HepG2 (cell line): ENCODE measurements around the gene FAAP100. TPM values are rescaled to one million over a fixed set of nuclear protein-coding genes. Genes with fewer than 3 reads are reported as not detected.

Source experiments
- CBX1 ChIP-seq: IDR thresholded peaks from one replicate; pipeline ENCODE4 v1.6.1; 2016; ENCODE audit warnings: antibody characterized with exemption, low read depth
- CTCF ChIP-seq: sonication (generic); formaldehyde crosslinking; IDR thresholded peaks from 2 replicates; pipeline ENCODE4 v1.5.0; 2020; ENCODE audit warnings: mild to moderate bottlenecking, missing genetic modification reagents, moderate library complexity
- DMAP1 ChIP-seq: IDR thresholded peaks from 2 replicates; pipeline ENCODE4 v1.6.1; 2016
- DPF2 ChIP-seq: sonication (generic); formaldehyde crosslinking; IDR thresholded peaks from 2 replicates; pipeline ENCODE4 v1.4.0; 2020; ENCODE audit warnings: mild to moderate bottlenecking, low read depth, missing genetic modification reagents, borderline replicate concordance
- GMEB2 ChIP-seq: IDR thresholded peaks from 2 replicates; pipeline ENCODE4 v1.6.1; 2016; ENCODE audit warnings: missing biosample characterization, missing genetic modification reagents, low read depth
- HIC2 ChIP-seq: sonication (generic); formaldehyde crosslinking; IDR thresholded peaks from 2 replicates; pipeline ENCODE4 v1.9.0; 2022; ENCODE audit warnings: low read depth, missing genetic modification reagents
- HNF4A ChIP-seq: sonication (generic); formaldehyde crosslinking; IDR thresholded peaks from 2 replicates; pipeline ENCODE4 v1.4.0; 2020; ENCODE audit warnings: missing genetic modification reagents
- MED1 ChIP-seq: sonication (generic); formaldehyde crosslinking; IDR thresholded peaks from 2 replicates; pipeline ENCODE4 v1.4.0; 2020; ENCODE audit warnings: missing genetic modification reagents
- MIER3 ChIP-seq: IDR thresholded peaks from 2 replicates; pipeline ENCODE4 v1.6.1; 2016; ENCODE audit warnings: missing compliant biosample characterization, borderline replicate concordance
- MYC ChIP-seq: sonication (generic); formaldehyde crosslinking; IDR thresholded peaks from 2 replicates; pipeline ENCODE4 v1.9.0; 2021; ENCODE audit warnings: missing genetic modification reagents, borderline replicate concordance
- NFATC3 ChIP-seq: sonication (generic); formaldehyde crosslinking; IDR thresholded peaks from 2 replicates; pipeline ENCODE4 v1.5.1; 2020; ENCODE audit warnings: mild to moderate bottlenecking, missing genetic modification reagents
- NFE2L2 ChIP-seq: fragments of 150-350 bp; IDR thresholded peaks from 2 replicates; pipeline ENCODE4 v1.6.1; 2014; ENCODE audit warnings: low read length
- POLR2AphosphoS2 ChIP-seq: IDR thresholded peaks from 2 replicates; pipeline ENCODE4 v1.6.1; 2011; ENCODE audit warnings: low read depth, low read length, improper control_type of control experiment
- RFX3 ChIP-seq: IDR thresholded peaks from 2 replicates; pipeline ENCODE4 v1.6.1; 2016; ENCODE audit warnings: missing biosample characterization, missing genetic modification reagents
- SALL2 ChIP-seq: sonication (generic); formaldehyde crosslinking; IDR thresholded peaks from 2 replicates; pipeline ENCODE4 v1.8.1; 2023; ENCODE audit warnings: mild to moderate bottlenecking, missing genetic modification reagents, inconsistent platforms
- SIN3A ChIP-seq: IDR thresholded peaks from 2 replicates; pipeline ENCODE4 v1.6.1; 2011; ENCODE audit warnings: low read depth, mild to moderate bottlenecking, control low read depth, low read length, borderline replicate concordance
- SMAD1 ChIP-seq: sonication (generic); formaldehyde crosslinking; IDR thresholded peaks from 2 replicates; pipeline ENCODE4 v1.4.0; 2020; ENCODE audit warnings: missing genetic modification reagents, low read depth, mild to moderate bottlenecking, borderline replicate concordance
- STAT5B ChIP-seq: sonication (generic); formaldehyde crosslinking; IDR thresholded peaks from 2 replicates; pipeline ENCODE4 v1.4.0; 2020; ENCODE audit warnings: missing genetic modification reagents
- TBP ChIP-seq: sonication (generic); formaldehyde crosslinking; IDR thresholded peaks from 2 replicates; pipeline ENCODE4 v1.5.0; 2020; ENCODE audit warnings: missing genetic modification reagents
- YY1 ChIP-seq: IDR thresholded peaks from 2 replicates; pipeline ENCODE4 v1.6.1; 2011; ENCODE audit warnings: low read length, low read depth, moderate library complexity, mild to moderate bottlenecking; ENCODE audit not compliant: insufficient read depth, insufficient replicate concordance
- ZBTB8A ChIP-seq: sonication (generic); formaldehyde crosslinking; IDR thresholded peaks from 2 replicates; pipeline ENCODE4 v1.4.0; 2020; ENCODE audit warnings: mild to moderate bottlenecking, low read depth, missing genetic modification reagents, borderline replicate concordance
- ZFY ChIP-seq: sonication (generic); formaldehyde crosslinking; IDR thresholded peaks from 2 replicates; pipeline ENCODE4 v1.4.0; 2020; ENCODE audit warnings: missing genetic modification reagents
- ZNF24 ChIP-seq: fragments of 450-650 bp; IDR thresholded peaks from 2 replicates; pipeline ENCODE4 v1.6.1; 2017; ENCODE audit warnings: antibody characterized with exemption, mild to moderate bottlenecking
- ZNF253 ChIP-seq: sonication (generic); formaldehyde crosslinking; IDR thresholded peaks from 2 replicates; pipeline ENCODE4 v1.8.0; 2022; ENCODE audit warnings: mild to moderate bottlenecking, missing genetic modification reagents, borderline replicate concordance
- ZNF484 ChIP-seq: sonication (generic); formaldehyde crosslinking; IDR thresholded peaks from 2 replicates; pipeline ENCODE4 v1.5.1; 2020; ENCODE audit warnings: mild to moderate bottlenecking, low read depth, missing genetic modification reagents, borderline replicate concordance
- ZNF639 ChIP-seq: conservative IDR thresholded peaks from 2 replicates; pipeline ENCODE4 v1.6.1; 2018; ENCODE audit warnings: missing genetic modification reagents
- ZNF749 ChIP-seq: sonication (generic); formaldehyde crosslinking; IDR thresholded peaks from 2 replicates; pipeline ENCODE4 v1.8.0; 2022; ENCODE audit warnings: mild to moderate bottlenecking, missing genetic modification reagents, moderate library complexity, borderline replicate concordance
- polyA plus RNA-seq, 8 experiments: library from polyadenylated mRNA; depleted of rRNA in 3 of 8; stranded (reverse) in 7 of 8; unstranded in 1 of 8; fragments of >200 nt; fragmentation: Illumina TruSeq in 4 of 8; extraction: Trizol in 4 of 8; gene quantifications; 2 replicates each; pipeline versions ENCODE4 v1.2.1 to v1.2.3, GENCODE V29; 2011 to 2016; ENCODE audit warnings: low read depth in 4 of 8, missing spikeins in 1 of 8, mixed read lengths in 1 of 8; ENCODE audit not compliant: insufficient read depth in 1 of 8
- total RNA-seq, 5 experiments: library from RNA; depleted of rRNA; stranded (reverse); fragments of >200 nt; fragmentation: Illumina TruSeq; extraction: Trizol; gene quantifications; 2 replicates each; pipeline ENCODE4 v1.2.3, GENCODE V29; 2016; ENCODE audit warnings: low read depth in 1 of 5

Gene FAAP100
- total and polyA plus RNA-seq, 2 of the 13 experiments (the other 11 are each of a cell fraction or from before 2014, with no cell fraction given), result 7.6 to 20.8 TPM

GRCh38 chr17:81549031-81549557, 3.1 kb downstream of the FAAP100 start (continued):
- TF ChIP-seq SIN3A (no peak), MYC (0 out of 2 replicates have a peak, but pooled peaks have one; percentile 17), ZNF639 (no peak), TBP (no peak), CTCF (CRISPR knock-in tag) (peak; percentile 65), SALL2 (CRISPR knock-in tag) (no peak), RFX3 (CRISPR knock-in tag) (no peak), ZFY (CRISPR knock-in tag) (no peak), ZNF484 (CRISPR knock-in tag) (no peak), MIER3 (CRISPR knock-in tag) (no peak), HIC2 (CRISPR knock-in tag) (peak; percentile 68; the same call in 1 of the 2 replicates), DPF2 (CRISPR knock-in tag) (no peak), POLR2AphosphoS2 (no peak), NFATC3 (CRISPR knock-in tag) (no peak), HNF4A (CRISPR knock-in tag) (peak; percentile 36; the same call in 1 of the 2 replicates), MED1 (CRISPR knock-in tag) (no peak; the same call in 1 of the 2 replicates), CBX1 (no peak), ZNF24 (no peak), GMEB2 (CRISPR knock-in tag) (no peak), SMAD1 (CRISPR knock-in tag) (no peak), DMAP1 (no peak), YY1 (no peak), ZNF253 (no peak), ZNF749 (CRISPR knock-in tag) (no peak), NFE2L2 (no peak), STAT5B (CRISPR knock-in tag) (no peak), ZBTB8A (CRISPR knock-in tag) (no peak)
